OCI-LY1 (cell line): ENCODE data around the gene EVC2.

Experiments
- CTCF ChIP-seq: fragments of 200-600 bp; sonication (generic), shearing (Covaris generic); IDR thresholded peaks from 2 replicates; pipeline ENCODE4 v1.5.1; 2017; ENCODE audit warnings: mild to moderate bottlenecking, antibody characterized with exemption, low read length, moderate library complexity, mixed read lengths
- EZH2 ChIP-seq: fragments of 200-600 bp; sonication (generic), shearing (Covaris generic); IDR thresholded peaks from 2 replicates; pipeline ENCODE4 v1.8.0; 2017; ENCODE audit warnings: borderline replicate concordance, mixed run types, mild to moderate bottlenecking, antibody characterized with exemption, low read length, moderate library complexity, mixed read lengths

- no peak for TF ChIP-seq CTCF
- no peak for TF ChIP-seq EZH2
Observed at GRCh38 chr4:5712517-5712916, 4.2 kb upstream of the EVC2 start.
